ENCODE data around the gene CD55. TPM values are rescaled to one million over a fixed set of nuclear protein-coding genes. Genes with fewer than 3 reads are reported as not detected.

CD55 gene
- total RNA-seq, 2 experiments from 2014 or later: 100 to 102 TPM

- H3K4me3 Mint-ChIP-seq: peak overlapping the region; percentile 14
- POLR2A ChIA-PET: interaction anchor here (1.1 kb wide), 1 partner anchor 23 kb away, joined by 3 read pairs; the partner anchor contains the start of gene CD55
Observed at GRCh38 chr1:207344221-207344620, 22.7 kb downstream of the CD55 start.

GRCh38 chr1:207345644-207346477 is 24.4 kb downstream of the CD55 start:
- ATAC-seq (peak; percentile 37), DNase-seq (no peak)
- no peaks in the 10 kb centered on the region for H3K27me3 Mint-ChIP-seq
- ChIA-PET CTCF (interaction anchor here (0.9 to 1.2 kb wide), 2 partner anchors 16 to 61 kb away, joined by 3 read pairs; no protein-coding TSS in a partner anchor), POLR2A (no interaction called here)
- H3K4me1 Mint-ChIP-seq (ENCODE audit: low read depth): peaks cover 86% of the 10 kb centered on the region
- H3K27ac Mint-ChIP-seq: peak overlapping the region; percentile 79
- peaks cover 95% of the 10 kb centered on the region for H3K36me3 Mint-ChIP-seq (ENCODE audit: low read depth)
- H3K9me3 Mint-ChIP-seq: peaks cover 25% of the 10 kb centered on the region
- no peak overlapping the region for H3K4me3 Mint-ChIP-seq
- TF ChIP-seq CTCF (IDR thresholded peaks at IDR 0.05): no peak
- intact Hi-C loops (cut with micrococcal nuclease): no loop called here

More at GRCh38 chr1:207344221-207344620, 22.7 kb downstream of the CD55 start:
- DNase-seq (no peak), ATAC-seq (no peak)
- intact Hi-C loops (cut with micrococcal nuclease): no loop called here
- TF ChIP-seq CTCF (IDR thresholded peaks at IDR 0.05): no peak
- H3K4me1 Mint-ChIP-seq (ENCODE audit: low read depth): peaks cover 85% of the 10 kb centered on the region
- CTCF ChIA-PET: interaction anchor here (0.8 kb wide), 1 partner anchor 11 kb away, joined by 3 read pairs; no protein-coding TSS in a partner anchor
- peaks cover 14% of the 10 kb centered on the region for H3K9me3 Mint-ChIP-seq
- peak overlapping the region; percentile 74 for H3K27ac Mint-ChIP-seq
- H3K27me3 Mint-ChIP-seq: no peaks in the 10 kb centered on the region
- peaks cover 95% of the 10 kb centered on the region for H3K36me3 Mint-ChIP-seq (ENCODE audit: low read depth)

- Mint-ChIP-seq H3K27ac (peak overlapping the region; percentile 79), H3K4me1 (ENCODE audit: low read depth) (peaks cover 85% of the 10 kb centered on the region), H3K36me3 (ENCODE audit: low read depth) (peaks cover 93% of the 10 kb centered on the region), H3K4me3 (no peak overlapping the region), H3K27me3 (no peaks in the 10 kb centered on the region), H3K9me3 (peaks cover 23% of the 10 kb centered on the region)
- CTCF ChIA-PET: no interaction called here
- no peak for ATAC-seq
- no peak for TF ChIP-seq CTCF (IDR thresholded peaks at IDR 0.05)
- intact Hi-C loops (cut with micrococcal nuclease): no loop called here
- POLR2A ChIA-PET: no interaction called here
- DNase-seq: no peak
Observed at GRCh38 chr1:207346513-207346912, 25.0 kb downstream of the CD55 start.

- H3K4me3 Mint-ChIP-seq: no peak overlapping the region
- DNase-seq: no peak
- H3K4me1 Mint-ChIP-seq (ENCODE audit: low read depth): peaks cover 75% of the 10 kb centered on the region
- intact Hi-C loops (cut with micrococcal nuclease): no loop called here
- no peak for TF ChIP-seq CTCF (IDR thresholded peaks at IDR 0.05)
- H3K27ac Mint-ChIP-seq: peak overlapping the region; percentile 31
- ChIA-PET CTCF (no interaction called here), POLR2A (interaction anchor here (0.6 kb wide), 1 partner anchor 33 kb away, joined by 3 read pairs; no protein-coding TSS in a partner anchor)
- H3K36me3 Mint-ChIP-seq (ENCODE audit: low read depth): peaks cover 83% of the 10 kb centered on the region
- H3K9me3 Mint-ChIP-seq: peaks cover 23% of the 10 kb centered on the region
- no peak for ATAC-seq
- no peaks in the 10 kb centered on the region for H3K27me3 Mint-ChIP-seq
Observed at GRCh38 chr1:207349979-207350378, 28.5 kb downstream of the CD55 start.

- ATAC-seq (no peak), DNase-seq (no peak)
- Mint-ChIP-seq H3K9me3 (peaks cover 21% of the 10 kb centered on the region), H3K4me1 (ENCODE audit: low read depth) (peaks cover 73% of the 10 kb centered on the region), H3K36me3 (ENCODE audit: low read depth) (peaks cover 74% of the 10 kb centered on the region), H3K27me3 (no peaks in the 10 kb centered on the region), H3K4me3 (no peak overlapping the region), H3K27ac (peak overlapping the region; percentile 30)
- intact Hi-C loops (cut with micrococcal nuclease): no loop called here
- TF ChIP-seq CTCF (IDR thresholded peaks at IDR 0.05): no peak
- POLR2A ChIA-PET: interaction anchor here (1.0 to 1.2 kb wide), 2 partner anchors 16 to 30 kb away, joined by 3 read pairs; no protein-coding TSS in a partner anchor
- CTCF ChIA-PET: interaction anchor here (1.2 to 1.8 kb wide), 4 partner anchors 11 to 303 kb away, joined by 3 to 5 read pairs (median 4); no protein-coding TSS in a partner anchor
Observed at GRCh38 chr1:207352554-207352953, 31.1 kb downstream of the CD55 start.

All from activated CD8-positive, alpha-beta T cell treated with anti-CD3 and anti-CD28 coated beads for 36 hours (primary cell).